Limb (tissue), 2 donors: ENCODE results near the gene TMIGD1.
"Not testable (repeated sequence)": the region's sequence is repeated elsewhere in the genome, so short reads cannot be mapped to it uniquely, and the experiment has no call there.

Source experiments
- DNase-seq, 2 donors: peaks; one replicate each; pipeline ENCODE4 v3.0.0-alpha.2; 2016; ENCODE audit errors: extremely low spot score in 2 of 2

The TMIGD1 gene

DNA sequence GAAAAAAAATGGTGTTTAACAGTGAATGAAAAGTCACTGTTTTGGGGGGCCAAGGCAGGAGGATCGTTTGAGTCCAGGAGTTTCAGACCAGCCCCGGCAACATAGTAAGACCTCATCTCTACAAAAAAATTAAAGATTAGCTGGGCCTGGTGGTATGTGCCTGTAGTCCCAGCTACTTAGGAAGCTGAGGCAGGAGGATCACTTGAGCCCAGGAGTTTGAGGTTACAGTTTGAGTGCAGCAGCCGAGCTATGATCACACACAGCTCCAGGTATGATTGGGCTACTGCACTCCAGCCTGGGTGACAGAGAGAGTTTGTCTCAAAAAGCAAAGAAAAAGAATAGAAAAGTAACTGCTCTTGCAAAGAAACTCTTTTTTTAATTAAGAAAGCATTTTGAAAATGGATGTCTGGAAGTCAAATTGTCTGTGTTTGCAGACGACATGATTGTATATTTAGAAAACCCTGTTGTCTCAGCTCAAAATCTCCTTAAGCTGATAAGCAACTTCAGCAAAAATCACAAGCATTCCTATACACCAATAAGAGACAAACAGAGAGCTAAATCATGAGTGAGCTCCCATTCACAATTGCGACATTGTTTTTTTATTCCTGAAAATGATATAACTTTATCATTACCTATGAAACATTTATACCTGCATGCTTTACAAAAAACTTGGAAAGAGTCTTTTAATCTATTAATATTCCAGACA, 24.4 kb upstream of the TMIGD1 start:
- DNase-seq: no peak

DNA sequence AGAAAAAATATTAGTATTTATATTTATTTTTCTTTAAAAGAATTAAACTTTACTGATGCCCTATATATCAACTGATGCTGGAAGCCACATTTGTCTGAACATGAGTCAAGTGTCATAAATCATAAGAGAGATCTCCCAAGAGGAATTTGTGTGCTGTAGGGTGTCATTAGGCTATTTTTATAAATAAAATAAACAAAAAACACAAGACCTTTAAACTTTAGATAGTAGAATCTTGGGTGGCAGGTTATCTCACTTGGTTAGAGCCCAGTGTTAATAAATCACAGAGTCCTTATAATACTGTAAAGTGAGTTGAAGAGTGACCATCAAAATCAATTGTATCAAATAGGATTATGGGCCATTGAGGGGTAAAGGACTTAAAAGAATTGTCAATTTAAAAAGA, 23.6 kb upstream of the TMIGD1 start:
- DNase-seq: no peak

DNA sequence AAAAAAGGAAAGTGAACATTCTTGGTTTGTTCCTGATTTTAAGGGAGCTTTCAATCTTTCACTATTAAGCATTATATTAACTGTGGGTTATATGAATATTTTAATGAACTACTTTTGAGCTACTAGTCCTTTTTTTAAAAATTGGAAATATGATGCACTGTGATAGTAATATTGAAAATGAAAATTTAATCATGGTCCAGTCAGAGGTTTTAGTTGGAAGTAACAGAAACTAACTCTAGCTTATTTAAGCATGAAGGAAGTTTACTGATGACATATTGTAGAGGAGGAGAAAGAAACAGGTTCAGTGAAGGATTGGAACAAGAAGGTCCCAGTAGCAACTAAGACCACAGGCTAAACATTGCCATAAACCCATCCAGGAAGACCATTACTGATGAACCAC, 20.8 kb upstream of the TMIGD1 start:
- no peak for DNase-seq

DNA sequence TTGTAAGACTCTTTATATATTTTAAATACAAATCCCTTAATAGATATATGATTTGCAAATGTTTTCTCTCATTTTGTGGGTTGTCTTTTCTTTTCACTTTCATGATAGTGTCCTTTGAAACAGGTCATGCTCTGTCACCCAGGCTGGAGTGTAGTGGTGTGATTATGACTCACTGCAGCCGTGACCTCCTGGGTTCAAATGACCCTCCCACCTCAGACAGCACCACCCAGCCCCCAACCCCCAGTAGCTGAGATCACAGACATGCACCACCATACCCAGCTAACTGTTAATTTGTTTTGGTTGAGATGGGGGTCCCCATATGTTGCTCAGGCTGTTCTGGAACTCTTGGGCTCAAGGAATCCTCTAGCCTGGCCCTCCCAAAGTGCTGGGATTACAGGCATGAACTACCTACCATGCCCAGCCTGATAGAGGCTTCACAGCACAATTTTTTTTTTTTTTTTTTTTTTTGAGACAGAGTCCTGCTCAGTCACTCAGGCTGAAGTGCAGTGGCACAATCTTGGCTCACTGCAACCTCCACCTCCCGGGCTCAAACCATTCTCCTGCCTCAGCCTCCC, 18.5 kb upstream of the TMIGD1 start:
- DNase-seq: no peak

DNA sequence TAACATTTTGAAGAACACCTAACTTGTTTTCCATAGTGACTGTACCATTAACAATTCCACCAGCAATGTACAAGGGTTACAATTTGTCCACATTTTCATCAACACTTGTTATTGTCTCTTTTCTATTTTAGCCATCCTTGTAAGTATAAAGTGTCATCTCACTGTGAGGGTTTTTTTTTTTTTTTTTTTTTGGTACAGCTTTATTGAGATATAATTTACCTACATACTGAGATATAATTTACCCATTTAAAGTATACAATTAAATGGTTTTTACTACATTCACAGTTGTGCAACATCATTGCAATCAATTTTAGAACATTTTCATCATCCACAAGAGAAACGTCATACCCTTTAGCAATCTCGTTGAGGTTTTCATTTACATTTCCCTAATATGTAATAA, 17.9 kb upstream of the TMIGD1 start:
- DNase-seq: no peak

DNA sequence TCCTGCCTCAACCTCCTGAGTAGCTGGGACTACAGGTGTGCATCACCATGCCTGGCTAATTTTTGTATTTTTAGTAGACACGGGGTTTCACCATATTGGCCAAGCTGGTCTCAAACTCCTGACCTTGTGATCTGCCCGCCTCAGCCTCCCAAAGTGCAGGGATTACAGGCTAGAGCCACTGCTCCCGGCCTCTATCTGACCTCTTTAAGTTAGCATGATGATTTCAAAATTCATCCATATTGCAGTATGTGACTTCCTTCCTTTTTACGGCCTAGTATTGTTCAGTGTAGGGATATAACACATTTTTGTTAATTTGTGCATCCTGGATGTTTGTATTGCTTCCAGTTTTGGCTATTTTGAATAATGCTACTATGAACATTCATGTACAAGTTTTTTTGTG, 17.4 kb upstream of the TMIGD1 start:
- DNase-seq: not testable (repeated sequence)

DNA sequence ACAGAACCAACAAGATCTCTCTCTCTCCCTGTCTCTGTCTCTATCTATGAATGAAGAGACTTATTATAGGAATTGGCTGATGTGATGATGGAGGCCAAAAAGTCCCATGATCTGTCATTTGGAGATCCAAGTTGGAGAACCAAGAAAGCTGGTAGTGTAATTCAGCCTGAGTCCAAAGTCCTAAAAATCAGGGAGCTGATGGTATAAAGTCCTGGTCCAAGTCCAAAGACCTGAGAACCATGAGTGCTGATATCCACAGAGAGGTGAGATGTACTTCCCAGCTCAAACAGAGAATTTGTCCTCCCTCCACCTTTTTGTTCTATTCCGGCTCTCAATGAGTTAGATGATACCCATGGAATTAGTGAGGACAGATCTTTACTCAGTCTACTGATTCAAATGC, 15.4 kb upstream of the TMIGD1 start:
- DNase-seq: no peak

DNA sequence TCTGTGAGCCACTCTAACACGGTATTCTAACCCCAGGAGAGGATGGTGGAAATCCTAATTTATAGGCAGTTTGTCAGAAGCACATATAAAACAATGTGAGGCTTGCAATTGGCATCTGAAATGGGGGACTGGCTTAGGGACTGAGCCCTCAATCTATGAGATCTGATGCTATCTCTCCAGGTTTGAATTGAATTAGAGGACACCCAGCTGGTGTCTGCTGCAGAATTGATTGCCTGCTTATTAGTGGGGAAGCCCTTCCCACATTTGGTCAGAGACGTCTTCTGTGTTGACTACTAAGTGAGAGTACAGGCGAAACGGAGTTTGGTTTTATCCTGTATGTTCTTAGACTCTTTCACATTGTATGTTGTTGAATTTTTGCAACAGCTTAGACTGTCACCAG, 13.6 kb upstream of the TMIGD1 start:
- no peak for DNase-seq

DNA sequence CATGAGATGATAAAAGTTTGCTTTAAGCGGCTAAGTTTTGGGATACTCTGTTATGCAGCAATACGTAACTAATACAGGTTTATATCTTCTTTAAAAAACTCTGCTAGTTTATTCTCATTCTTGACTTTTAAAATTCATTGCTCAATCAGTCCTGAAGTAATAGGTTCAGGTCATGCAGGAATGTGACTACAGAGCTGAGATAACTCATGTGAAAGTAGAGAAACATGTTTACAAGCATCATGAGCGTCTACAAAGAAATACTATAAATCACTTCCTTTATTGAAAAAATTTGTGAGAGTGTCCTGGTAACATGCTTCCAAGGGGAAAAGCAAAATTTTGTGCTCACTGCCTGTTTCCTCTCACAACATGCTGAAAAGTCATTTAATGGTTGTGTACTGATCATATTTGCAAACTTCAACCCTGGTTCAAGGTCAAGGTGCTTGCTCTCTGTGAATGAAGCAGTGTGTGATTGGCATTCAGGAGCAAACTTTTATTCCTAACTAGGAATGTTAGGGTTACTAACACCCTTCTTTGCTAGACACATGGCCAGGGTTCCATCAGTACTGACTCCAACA, 12.5 kb upstream of the TMIGD1 start:
- DNase-seq: no peak

DNA sequence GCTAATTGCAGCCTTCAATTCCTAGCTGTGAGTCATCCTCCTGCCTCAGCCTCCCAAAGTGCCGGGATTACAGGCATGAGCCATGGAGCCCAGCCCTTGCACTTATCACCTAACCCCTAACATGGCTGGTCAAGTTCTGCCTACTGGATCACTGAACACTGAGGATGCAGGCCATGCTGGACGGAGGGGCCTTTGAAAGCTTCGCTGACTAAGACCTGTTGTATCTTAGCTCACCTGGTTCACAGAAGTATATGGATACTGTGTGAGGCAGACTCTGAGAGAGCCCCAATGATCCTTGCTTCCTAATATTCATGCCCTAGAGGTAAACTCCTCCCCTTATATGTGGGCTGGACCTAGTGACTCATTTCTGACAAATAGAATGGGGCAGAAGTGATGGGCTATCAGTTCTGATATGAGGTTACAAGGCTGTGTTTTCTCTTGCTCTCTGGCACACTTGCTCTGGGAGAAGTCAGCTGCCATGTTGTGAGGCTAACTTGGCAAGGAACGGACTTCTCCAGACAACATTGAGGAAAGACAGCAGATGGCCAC, 11.7 kb upstream of the TMIGD1 start:
- no peak for DNase-seq

DNA sequence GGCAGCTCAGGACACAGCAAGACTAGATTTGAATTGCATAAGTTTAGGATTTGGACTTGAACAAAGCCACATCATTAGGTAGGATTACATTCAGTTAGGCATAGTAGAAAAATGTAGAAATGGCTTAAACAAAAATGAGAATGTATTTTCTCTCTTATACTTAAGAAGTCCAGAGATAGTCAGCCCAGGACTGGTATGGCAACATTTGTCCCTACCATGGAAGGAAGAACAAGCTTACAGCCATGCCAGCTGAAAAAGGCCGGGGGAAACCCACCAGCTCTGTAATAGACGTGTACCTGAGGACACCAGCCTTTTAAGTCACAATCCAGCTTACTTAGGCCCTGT, 11.2 kb upstream of the TMIGD1 start:
- DNase-seq: no peak

DNA sequence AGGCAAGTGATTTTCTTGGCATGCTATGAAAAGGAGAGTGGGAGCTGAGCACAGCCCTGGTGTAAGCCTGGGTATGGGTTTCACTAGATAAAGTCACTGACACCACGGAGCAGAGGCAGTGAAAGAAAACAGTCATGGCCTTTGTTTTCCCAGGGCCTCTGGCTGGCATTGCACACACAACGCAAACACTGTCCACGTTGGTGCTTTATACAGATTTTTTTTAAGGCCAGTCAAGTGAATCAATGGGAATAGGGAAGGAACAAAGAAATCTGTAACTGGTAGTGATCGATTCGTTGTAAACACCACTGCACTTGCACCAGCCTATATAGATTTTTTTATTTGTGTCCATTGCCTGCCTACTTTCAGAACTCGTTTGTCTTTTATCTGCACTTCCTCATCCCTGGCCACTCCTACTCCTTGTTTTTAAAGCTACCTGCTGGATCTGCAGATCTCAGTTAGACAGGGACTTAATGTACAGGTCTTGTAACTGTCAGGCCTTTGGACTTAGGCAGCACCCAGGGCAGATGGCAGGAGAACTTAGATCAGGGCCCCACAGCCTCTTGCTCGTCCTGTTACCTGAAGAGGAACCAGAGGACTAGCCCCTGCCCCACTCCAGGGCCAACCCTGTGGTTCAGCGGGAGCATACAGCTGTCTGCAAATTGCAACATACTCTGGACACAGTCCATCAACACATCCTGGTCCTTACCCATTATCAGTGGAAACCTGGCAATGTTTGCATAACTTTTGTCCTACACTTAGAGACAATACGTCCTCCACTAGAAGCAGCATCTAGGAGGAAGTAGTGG, 10.6 kb upstream of the TMIGD1 start:
- DNase-seq: no peak

DNA sequence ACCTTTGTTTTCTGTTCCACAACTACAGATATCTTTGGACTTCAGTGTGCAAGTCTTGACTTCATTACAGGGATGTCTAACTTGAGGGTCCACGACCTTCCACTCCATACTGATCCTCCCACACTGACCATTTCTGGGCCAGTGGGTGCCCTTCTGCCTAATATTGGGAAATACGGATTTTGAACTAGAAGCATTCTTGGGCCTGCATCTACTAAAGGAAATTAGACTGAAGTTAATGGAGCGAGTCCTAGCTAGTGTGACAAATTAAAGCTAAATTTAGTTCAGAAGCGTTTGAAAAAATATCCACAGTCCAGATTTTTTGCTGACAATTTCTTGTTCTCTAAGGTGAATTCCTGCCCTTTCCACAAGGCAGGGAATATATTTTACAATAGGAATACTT, 9.9 kb upstream of the TMIGD1 start:
- DNase-seq: no peak

DNA sequence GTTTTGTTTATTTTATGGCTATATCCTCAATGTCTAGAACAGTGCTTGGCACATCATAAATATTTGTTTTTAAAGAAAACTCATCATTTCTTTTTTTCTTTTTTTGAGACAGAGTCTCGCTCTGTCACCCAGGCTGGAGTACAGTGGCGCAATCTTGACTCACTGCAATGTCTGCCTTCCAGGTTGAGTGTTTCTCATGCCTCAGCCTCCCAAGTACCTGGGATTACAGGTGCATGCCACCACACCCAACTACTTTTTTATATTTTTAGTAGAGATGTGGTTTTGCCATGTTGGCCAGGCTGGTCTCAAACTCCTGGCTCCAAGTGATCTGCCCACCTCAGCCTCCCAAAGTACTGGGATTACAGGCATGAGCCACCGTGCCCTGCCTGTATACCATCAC, 9.4 kb upstream of the TMIGD1 start:
- DNase-seq: not testable (repeated sequence)

DNA sequence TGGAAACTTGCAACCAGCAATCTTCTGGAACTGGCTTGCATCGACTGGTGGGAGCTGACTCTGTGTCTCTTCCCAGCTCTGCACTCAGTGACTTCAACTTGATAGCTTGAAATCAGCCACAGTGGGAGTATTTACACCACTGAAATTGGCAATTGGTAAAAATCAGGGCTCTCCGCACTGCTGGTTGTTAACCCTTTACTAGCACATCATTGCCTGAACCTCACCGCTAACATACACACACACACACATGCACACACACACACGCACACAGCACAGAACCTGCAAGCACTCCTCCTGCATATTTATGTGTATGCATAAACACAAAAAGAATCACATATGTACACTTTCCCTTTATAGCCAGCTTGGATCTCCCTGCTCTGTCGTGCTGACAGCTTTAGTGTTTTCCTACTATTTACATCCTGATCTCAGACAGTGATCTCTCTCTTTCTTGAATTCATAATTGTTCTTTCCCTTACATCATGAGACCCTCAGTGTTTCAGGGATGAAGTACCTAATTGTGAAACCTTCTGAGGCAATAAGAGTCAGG, 7.9 kb upstream of the TMIGD1 start:
- DNase-seq: no peak

DNA sequence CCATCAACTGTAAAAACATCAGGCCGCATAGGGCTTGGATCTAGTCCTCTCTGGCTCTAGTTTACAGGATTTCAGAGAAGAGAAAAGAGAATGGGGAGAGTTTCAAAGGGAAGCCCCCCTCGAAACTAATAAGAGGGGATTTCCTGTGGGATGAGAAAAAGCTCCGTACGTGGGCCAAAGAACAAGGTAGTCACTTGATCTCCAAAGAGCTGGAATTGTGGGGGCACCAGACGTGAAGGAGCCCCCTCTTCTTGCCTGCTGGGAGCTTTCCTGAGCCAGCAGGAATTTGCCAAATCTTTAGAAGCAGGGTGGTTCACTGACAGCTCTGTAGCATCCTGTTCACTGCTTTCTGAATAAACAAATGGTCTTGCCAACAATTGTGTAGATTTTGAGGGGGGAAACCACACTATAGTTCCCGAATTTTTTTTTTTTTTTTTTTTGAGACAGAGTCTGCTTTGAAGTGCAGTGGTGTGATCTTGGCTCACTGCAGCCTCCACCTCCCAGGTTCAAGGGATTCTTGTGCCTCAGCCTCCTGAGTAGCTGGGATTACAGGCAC, 7.0 kb upstream of the TMIGD1 start:
- DNase-seq: no peak

DNA sequence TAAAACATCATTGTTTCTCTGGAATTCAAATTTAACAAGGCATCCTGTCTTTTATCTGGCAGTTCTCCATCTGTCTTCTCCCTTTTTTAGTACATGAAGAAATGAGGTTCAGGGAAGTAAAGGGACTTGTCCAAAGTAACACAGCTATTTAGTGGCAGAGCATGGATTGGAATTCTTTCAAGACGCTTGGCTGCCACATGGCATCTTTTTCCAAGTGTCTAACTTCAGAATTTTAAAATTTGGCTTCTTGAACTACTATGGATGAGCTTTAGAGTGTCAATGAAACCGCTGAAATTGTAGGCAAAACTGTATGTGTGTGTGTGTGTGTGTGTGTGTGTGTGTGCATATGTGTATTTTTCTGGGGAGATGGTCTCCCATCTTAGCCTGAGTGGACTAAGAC, 5.2 kb upstream of the TMIGD1 start:
- no peak for DNase-seq

DNA sequence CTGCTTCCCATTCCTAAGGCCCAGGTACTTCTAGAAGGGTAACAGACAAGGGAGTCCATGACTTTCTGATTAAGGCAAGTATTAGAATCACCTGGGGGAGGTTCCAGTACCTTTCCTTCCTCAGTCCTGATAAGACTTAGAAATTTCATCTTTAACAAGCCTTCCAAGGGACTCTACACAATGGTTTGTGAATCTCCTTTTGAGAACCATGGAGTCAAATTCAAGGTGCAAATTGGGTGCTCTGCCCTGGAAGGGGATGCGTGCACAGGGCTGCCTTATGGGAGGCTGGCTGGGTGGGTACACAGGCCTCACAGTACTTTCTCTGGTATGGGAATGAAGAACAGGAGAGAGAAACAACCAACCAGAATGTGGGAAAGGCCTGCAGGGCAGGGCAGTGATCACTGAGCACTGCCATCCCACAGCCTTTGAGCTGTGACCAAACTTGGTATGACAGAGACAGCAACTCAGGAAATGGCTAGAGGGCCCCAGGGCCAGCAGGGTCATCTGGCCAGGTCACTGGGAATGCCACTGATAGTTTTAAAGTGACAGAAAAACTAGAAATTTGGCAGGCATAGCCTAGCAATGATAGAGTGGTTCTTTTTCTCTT, 3.6 kb upstream of the TMIGD1 start:
- no peak for DNase-seq

DNA sequence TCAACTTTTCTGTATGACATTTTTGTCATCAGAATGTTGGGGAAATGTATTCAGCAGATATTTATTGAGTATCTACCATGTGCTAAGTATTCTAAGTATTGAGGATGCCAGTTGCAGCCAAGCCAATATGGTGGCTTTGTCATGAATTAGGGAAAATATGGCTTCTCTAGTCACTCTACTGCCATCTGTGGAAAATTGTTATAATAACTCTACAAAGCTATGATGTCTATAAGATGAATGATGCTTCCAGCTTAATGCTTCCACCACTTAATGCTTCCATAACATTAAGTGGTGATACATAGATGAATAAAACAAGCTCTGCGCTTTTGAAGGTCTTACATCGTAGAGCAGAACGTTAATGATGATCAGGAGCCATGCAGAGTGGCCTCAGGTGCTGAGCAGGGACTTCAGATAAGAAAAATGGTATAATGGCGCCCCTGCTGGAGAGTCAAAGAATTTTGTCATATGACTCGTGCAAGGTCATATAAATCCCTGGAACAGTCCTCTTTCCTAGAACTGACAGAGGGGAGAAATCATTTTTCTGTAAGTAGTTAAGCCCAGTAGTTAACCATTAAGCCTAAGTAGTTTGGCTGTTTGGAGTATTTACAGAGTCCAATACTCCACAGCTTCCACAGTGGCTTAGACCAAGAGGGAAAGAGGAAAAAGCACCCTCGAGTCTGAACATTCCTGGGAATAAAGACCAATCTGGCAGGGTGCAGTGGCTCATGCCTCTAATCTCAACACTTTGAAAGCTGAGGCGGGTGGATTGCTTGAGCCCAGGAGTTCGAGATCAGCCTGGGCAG, 2.7 kb upstream of the TMIGD1 start:
- DNase-seq: no peak

DNA sequence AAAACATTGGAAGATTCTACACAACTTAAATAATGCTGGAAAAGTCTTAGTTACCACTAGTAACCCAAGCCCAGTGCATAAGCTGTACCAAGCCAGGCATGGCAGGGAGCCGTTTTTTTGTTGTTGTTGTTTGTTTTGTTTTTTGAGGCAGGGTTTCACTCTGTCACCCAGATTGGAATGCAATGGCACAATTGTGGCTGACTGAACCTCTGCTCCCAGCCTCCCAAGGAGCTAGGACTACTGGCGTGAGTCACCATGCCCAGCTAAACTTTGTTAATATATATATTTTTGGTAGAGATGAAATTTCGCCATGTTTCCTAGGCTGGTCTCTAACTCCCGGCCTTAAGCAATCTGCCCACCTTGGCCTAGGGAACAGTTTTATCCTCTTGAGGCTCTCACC, 564 bp upstream of the TMIGD1 start:
- DNase-seq: no peak
